Stimulated activated CD4-positive, alpha-beta T cell treated with anti-CD3 and anti-CD28 coated beads, TNF-alpha, amount 100 ng/mL, for 4 hours (primary cell): Measurements from ENCODE around the gene CBS.
"Not testable (repeated sequence)": the region's sequence is repeated elsewhere in the genome, so short reads cannot be mapped to it uniquely, and the experiment has no call there.

ENCODE experiments used
- DNase-seq, 3 experiments: peaks; one replicate each; pipeline ENCODE4 v3.0.0-alpha.2; 2020; ENCODE audit warnings: low read depth in 3 of 3

The CBS gene

GRCh38 chr21:43025636-43026180 is 49.9 kb downstream of the CBS start:
- DNase-seq: no peak

GRCh38 chr21:43024439-43025136 is 51.0 kb downstream of the CBS start:
- DNase-seq: no peak

- no peak for DNase-seq
Measured at GRCh38 chr21:43023175-43023574, 52.5 kb downstream of the CBS start.

- DNase-seq: no peak
Measured at GRCh38 chr21:43021756-43022600, 53.7 kb downstream of the CBS start.

- no peak for DNase-seq
Measured at GRCh38 chr21:43021191-43021590, 54.4 kb downstream of the CBS start.

GRCh38 chr21:43020771-43021170 is 54.9 kb downstream of the CBS start:
- no peak for DNase-seq

GRCh38 chr21:43020177-43020576 is 55.5 kb downstream of the CBS start:
- DNase-seq: no peak

GRCh38 chr21:43018519-43018918 is 57.1 kb downstream of the CBS start:
- DNase-seq: no peak

- no peak for DNase-seq
Measured at GRCh38 chr21:43016728-43017127, 58.9 kb downstream of the CBS start.

GRCh38 chr21:43015906-43016540 is 59.6 kb downstream of the CBS start:
- no peak for DNase-seq

- DNase-seq: no peak
Measured at GRCh38 chr21:43012596-43012995, 63.0 kb downstream of the CBS start.

GRCh38 chr21:43006874-43007208 is 68.8 kb downstream of the CBS start:
- DNase-seq: no peak

- DNase-seq: not testable (repeated sequence)
Measured at GRCh38 chr21:43006051-43006873, 69.4 kb downstream of the CBS start.

GRCh38 chr21:43005635-43006034 is 70.0 kb downstream of the CBS start:
- no peak for DNase-seq

GRCh38 chr21:43004926-43005325 is 70.7 kb downstream of the CBS start:
- DNase-seq: no peak
